Type B pancreatic cell (in vitro differentiated cells): ENCODE results near the gene TMEM245. TPM values are rescaled to one million over a fixed set of nuclear protein-coding genes. Genes with fewer than 3 reads are reported as not detected.

Source experiments
- DNase-seq: peaks from one replicate; pipeline ENCODE4 v3.0.0; 2021; ENCODE audit warnings: mixed read lengths; ENCODE audit not compliant: unreplicated experiment; ENCODE audit errors: extremely low spot score
- H3K27ac Mint-ChIP-seq: 2 replicates; pipeline ENCODE4 v1.8.0; 2021; ENCODE audit warnings: mild to moderate bottlenecking, mixed read lengths
- H3K27me3 Mint-ChIP-seq: 2 replicates; pipeline ENCODE4 v1.8.0; 2021; ENCODE audit warnings: mixed read lengths
- H3K36me3 Mint-ChIP-seq: 2 replicates; pipeline ENCODE4 v1.8.0; 2021; ENCODE audit warnings: mixed read lengths
- H3K4me1 Mint-ChIP-seq: one replicate; pipeline ENCODE4 v1.8.0; 2021; ENCODE audit warnings: mixed read lengths; ENCODE audit not compliant: unreplicated experiment
- H3K4me3 Mint-ChIP-seq: 2 replicates; pipeline ENCODE4 v1.8.0; 2021; ENCODE audit warnings: mild to moderate bottlenecking, mixed read lengths
- H3K9me3 Mint-ChIP-seq: 2 replicates; pipeline ENCODE4 v1.8.0; 2021; ENCODE audit warnings: mixed read lengths
- CTCF ChIP-seq: fragments of 200-600 bp; sonication (generic); conservative IDR thresholded peaks from 2 replicates; pipeline ENCODE4 v1.5.0; 2021; ENCODE audit warnings: antibody characterized with exemption, mild to moderate bottlenecking
- total RNA-seq: library from RNA; stranded (reverse); gene quantifications from 2 replicates; pipeline ENCODE4 v1.2.1, GENCODE V29; 2021; ENCODE audit warnings: low replicate concordance

TMEM245 gene
- total RNA-seq, 1 donor from 2014 or later, result 44.4 TPM

- no peak for TF ChIP-seq CTCF
- Mint-ChIP-seq H3K9me3 (no peaks in the 10 kb centered on the region), H3K36me3 (peaks cover 32% of the 10 kb centered on the region), H3K27me3 (no peaks in the 10 kb centered on the region), H3K27ac (peak overlapping the region; percentile 69), H3K4me1 (peaks cover 5% of the 10 kb centered on the region), H3K4me3 (peak overlapping the region; percentile 11)
- no peak for DNase-seq
Measured at GRCh38 chr9:109072133-109072692, 47.5 kb downstream of the TMEM245 start.

GRCh38 chr9:109068764-109069163 is 51.0 kb downstream of the TMEM245 start:
- H3K27me3 Mint-ChIP-seq, result no peaks in the 10 kb centered on the region
- peaks cover 5% of the 10 kb centered on the region for H3K4me1 Mint-ChIP-seq
- TF ChIP-seq CTCF, result no peak
- H3K4me3 Mint-ChIP-seq, result no peak overlapping the region
- H3K36me3 Mint-ChIP-seq, result peaks cover 19% of the 10 kb centered on the region
- no peak for DNase-seq
- no peak overlapping the region for H3K27ac Mint-ChIP-seq
- H3K9me3 Mint-ChIP-seq, result no peaks in the 10 kb centered on the region

- Mint-ChIP-seq H3K9me3 (no peaks in the 10 kb centered on the region), H3K27ac (no peak overlapping the region), H3K27me3 (no peaks in the 10 kb centered on the region), H3K4me1 (no peaks in the 10 kb centered on the region), H3K4me3 (no peak overlapping the region), H3K36me3 (peaks cover 17% of the 10 kb centered on the region)
- TF ChIP-seq CTCF, result no peak
- DNase-seq, result no peak
Measured at GRCh38 chr9:109064963-109065702, 54.6 kb downstream of the TMEM245 start.

GRCh38 chr9:109063760-109064159 is 56.0 kb downstream of the TMEM245 start:
- TF ChIP-seq CTCF, result peak; percentile 17
- Mint-ChIP-seq H3K4me3 (no peak overlapping the region), H3K9me3 (no peaks in the 10 kb centered on the region), H3K27ac (peak overlapping the region; percentile 4), H3K36me3 (peaks cover 24% of the 10 kb centered on the region), H3K4me1 (no peaks in the 10 kb centered on the region), H3K27me3 (no peaks in the 10 kb centered on the region)
- no peak for DNase-seq

- DNase-seq, result no peak
- Mint-ChIP-seq H3K9me3 (no peaks in the 10 kb centered on the region), H3K4me1 (no peaks in the 10 kb centered on the region), H3K4me3 (no peak overlapping the region), H3K27me3 (no peaks in the 10 kb centered on the region), H3K36me3 (peaks cover 21% of the 10 kb centered on the region), H3K27ac (no peak overlapping the region)
- TF ChIP-seq CTCF, result no peak
Measured at GRCh38 chr9:109062543-109062942, 57.2 kb downstream of the TMEM245 start.
